OCI-LY7 (cell line): ENCODE results near the gene HACD2. TPM values are rescaled to one million over a fixed set of nuclear protein-coding genes. Genes with fewer than 3 reads are reported as not detected.

Source experiments
- BruUV-seq: library from RNA; stranded (reverse); fragments of 400-500 nt; replicated peaks from 2 replicates; lab custom pipeline; 2021; lab: Mats Ljungman, UMichigan
- CTCF ChIA-PET: fragments of 300-600 bp; sonication (Branson Sonifier 250); formaldehyde crosslinking; loops from one replicate; lab custom pipeline; 2022; ENCODE audit warnings: antibody characterized with exemption; ENCODE audit not compliant: unreplicated experiment; lab: Charles Lee
- POLR2A ChIA-PET: fragments of 300-600 bp; sonication (Branson Sonifier 250); formaldehyde crosslinking; loops from one replicate; lab custom pipeline; 2022; ENCODE audit warnings: antibody characterized with exemption; lab: Charles Lee
- DNase-seq: peaks from one replicate; pipeline ENCODE4 v3.0.0-alpha.2; 2015; ENCODE audit warnings: low spot score
- H2AFZ ChIP-seq: fragments of 200-600 bp; sonication (generic), shearing (Covaris generic); 2 replicates; pipeline ENCODE4 v1.6.1; 2014; ENCODE audit warnings: mild to moderate bottlenecking, antibody characterized with exemption, low read length, moderate library complexity
- H3K27ac ChIP-seq: fragments of 200-600 bp; sonication (generic); 2 replicates; pipeline ENCODE4 v1.5.1; 2014; ENCODE audit warnings: mixed run types, low read depth, mild to moderate bottlenecking, moderate library complexity, low read length, inconsistent platforms; ENCODE audit not compliant: poor library complexity, severe bottlenecking
- H3K36me3 ChIP-seq: fragments of 200-600 bp; sonication (generic); 2 replicates; pipeline ENCODE4 v1.6.1; 2014; ENCODE audit warnings: mild to moderate bottlenecking, antibody characterized with exemption, low read length, moderate library complexity, mixed read lengths; ENCODE audit not compliant: insufficient read depth
- H3K4me1 ChIP-seq: fragments of 200-600 bp; sonication (generic); 2 replicates; pipeline ENCODE4 v1.5.1; 2014; ENCODE audit warnings: mild to moderate bottlenecking, low read length; ENCODE audit not compliant: insufficient read depth, poor library complexity, severe bottlenecking
- H3K4me2 ChIP-seq: fragments of 200-600 bp; sonication (generic); 2 replicates; pipeline ENCODE4 v1.6.1; 2014; ENCODE audit warnings: mild to moderate bottlenecking, low read length
- H3K4me3 ChIP-seq: fragments of 200-600 bp; sonication (generic); 2 replicates; pipeline ENCODE4 v1.5.1; 2014; ENCODE audit warnings: mild to moderate bottlenecking, low read depth, low read length; ENCODE audit not compliant: poor library complexity, severe bottlenecking
- H3K79me2 ChIP-seq: fragments of 200-600 bp; sonication (generic); 2 replicates; pipeline ENCODE4 v1.6.1; 2016; ENCODE audit warnings: low read depth, mild to moderate bottlenecking, low read length, moderate library complexity, mixed read lengths; ENCODE audit not compliant: insufficient read depth
- H3K9me2 ChIP-seq: fragments of 200-600 bp; sonication (generic); 2 replicates; pipeline ENCODE4 v1.6.1; 2016; ENCODE audit warnings: mild to moderate bottlenecking, low read length, mixed read lengths; ENCODE audit not compliant: insufficient read depth
- H3K9me3 ChIP-seq: fragments of 200-600 bp; sonication (generic); 2 replicates; pipeline ENCODE4 v1.6.1; 2014; ENCODE audit warnings: mild to moderate bottlenecking, mixed run types, low read length, mixed read lengths
- H4K20me1 ChIP-seq: fragments of 200-600 bp; sonication (generic); 2 replicates; pipeline ENCODE4 v1.6.1; 2014; ENCODE audit warnings: mild to moderate bottlenecking, antibody characterized with exemption, low read length, moderate library complexity, mixed read lengths; ENCODE audit not compliant: insufficient read depth
- CTCF ChIP-seq: fragments of 200-600 bp; sonication (generic); conservative IDR thresholded peaks from 2 replicates; pipeline ENCODE4 v1.5.1; 2014; ENCODE audit warnings: mild to moderate bottlenecking, antibody characterized with exemption, low read length, moderate library complexity, mixed read lengths
- EZH2phosphoT487 ChIP-seq: fragments of 200-600 bp; sonication (generic); IDR thresholded peaks from 2 replicates; pipeline ENCODE4 v1.6.1; 2018; ENCODE audit warnings: low read depth, borderline replicate concordance, mild to moderate bottlenecking, mixed run types, antibody characterized with exemption, low read length, moderate library complexity, mixed read lengths
- intact Hi-C: fragments of 100-400 bp; cut with micrococcal nuclease; formaldehyde crosslinking; loops from one replicate; pipeline ENCODE4 v1.10.0; 2022; ENCODE audit not compliant: unreplicated experiment
- total RNA-seq, 2 experiments: library from RNA; depleted of rRNA in 1 of 2; stranded (reverse); fragments of >200 nt in 1 of 2; shearing (Covaris generic) in 1 of 2; gene quantifications; 2 replicates each; pipeline ENCODE4 v1.2.3, GENCODE V29; 2014 to 2022

HACD2 gene
- total RNA-seq, 2 experiments from 2014 or later, result 10.2 to 22.5 TPM

DNA sequence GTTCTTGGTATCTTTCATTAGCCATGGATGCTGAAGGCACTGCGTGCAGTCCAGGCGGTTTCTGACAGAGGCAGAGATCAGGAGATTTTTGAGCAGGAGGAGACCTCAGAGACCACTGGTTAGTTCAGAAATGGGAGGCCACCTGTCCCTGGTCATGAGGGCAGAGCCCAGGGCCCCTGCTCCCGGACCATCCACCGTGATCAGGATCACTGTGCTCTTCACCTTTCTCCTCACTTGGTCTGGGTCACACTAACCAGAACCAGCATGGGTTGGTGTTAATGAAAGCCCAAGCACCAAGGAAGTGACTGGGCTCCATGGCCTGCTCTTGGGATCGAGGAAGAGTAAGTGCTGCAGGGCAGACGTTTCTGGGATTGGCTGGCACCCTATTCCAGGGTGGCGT is 42.0 kb upstream of the HACD2 start:
- Histone ChIP-seq H2AFZ (no peak overlapping the region), H3K4me1 (no peaks in the 10 kb centered on the region), H3K79me2 (no peaks in the 10 kb centered on the region), H3K4me3 (no peak overlapping the region), H3K36me3 (no peaks in the 10 kb centered on the region), H3K4me2 (no peak overlapping the region), H3K27ac (no peak overlapping the region), H4K20me1 (no peaks in the 10 kb centered on the region), H3K9me2 (no peaks in the 10 kb centered on the region), H3K9me3 (no peaks in the 10 kb centered on the region)
- intact Hi-C loops, result no loop called here
- TF ChIP-seq CTCF (no peak), EZH2phosphoT487 (no peak)
- DNase-seq, result no peak
- BruUV-seq, result no TSS peak
- ChIA-PET POLR2A (no interaction called here), CTCF (no interaction called here)

GRCh38 chr3:123624302-123624701 is 39.4 kb upstream of the HACD2 start:
- CTCF ChIA-PET, result no interaction called here

More at GRCh38 chr3:123624302-123624701, 39.4 kb upstream of the HACD2 start:
- H3K9me3 ChIP-seq, result no peaks in the 10 kb centered on the region
- H3K79me2 ChIP-seq, result no peaks in the 10 kb centered on the region
- no peaks in the 10 kb centered on the region for H3K4me1 ChIP-seq
- no peak overlapping the region for H3K27ac ChIP-seq
- BruUV-seq, result no TSS peak
- H3K4me2 ChIP-seq, result no peak overlapping the region
- no peak for DNase-seq
- H4K20me1 ChIP-seq, result no peaks in the 10 kb centered on the region
- no peaks in the 10 kb centered on the region for H3K36me3 ChIP-seq
- intact Hi-C loops, result no loop called here
- no peak overlapping the region for H2AFZ ChIP-seq
- POLR2A ChIA-PET, result no interaction called here
- TF ChIP-seq CTCF (no peak), EZH2phosphoT487 (no peak)
- no peaks in the 10 kb centered on the region for H3K9me2 ChIP-seq
- no peak overlapping the region for H3K4me3 ChIP-seq
